GM18526 (cell line): ENCODE results near the gene SH2D4B.

Source experiments
- POLR2A ChIP-seq: IDR thresholded peaks from 3 replicates; pipeline ENCODE4 v1.6.1; 2011; ENCODE audit not compliant: insufficient read length; ENCODE audit errors: extremely low read depth

SH2D4B gene

DNA sequence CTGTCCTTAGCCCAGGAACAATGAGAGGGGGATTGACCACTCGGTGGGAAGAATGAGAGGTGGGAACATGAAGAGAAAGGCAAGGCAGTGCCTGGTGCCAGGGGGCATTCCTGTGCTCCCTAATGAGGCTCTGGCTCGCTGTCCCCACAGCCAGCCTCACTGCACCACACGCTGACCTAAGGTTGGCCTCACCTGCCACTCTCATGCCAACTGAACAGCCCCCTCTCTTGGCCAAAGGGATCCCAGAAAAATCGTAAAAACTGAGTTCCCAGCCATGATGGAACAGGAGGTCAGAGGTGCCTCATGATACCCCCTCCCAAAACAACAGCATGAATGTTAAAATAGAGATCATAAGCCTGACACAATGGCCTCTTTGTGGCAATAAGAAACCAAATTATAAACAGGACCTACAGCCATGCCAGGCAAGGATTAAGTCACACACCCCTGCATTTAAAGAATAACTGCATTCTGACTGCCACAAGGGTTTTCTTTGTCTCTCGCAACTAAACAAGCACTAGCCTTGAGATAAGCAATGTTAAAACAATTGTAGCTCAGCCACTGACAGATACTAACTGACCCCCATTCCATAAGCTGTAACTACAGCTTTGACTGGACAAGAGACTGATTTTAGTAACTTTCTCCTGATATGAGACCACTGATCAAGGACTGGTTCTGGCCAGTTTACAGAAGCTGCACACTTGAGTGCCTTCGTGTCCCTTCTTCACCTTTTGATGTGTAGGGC lies 149.2 kb downstream of the SH2D4B start:
- TF ChIP-seq POLR2A = no peak

GRCh38 chr10:80687476-80687789 lies 149.7 kb downstream of the SH2D4B start:
- no peak for TF ChIP-seq POLR2A

DNA sequence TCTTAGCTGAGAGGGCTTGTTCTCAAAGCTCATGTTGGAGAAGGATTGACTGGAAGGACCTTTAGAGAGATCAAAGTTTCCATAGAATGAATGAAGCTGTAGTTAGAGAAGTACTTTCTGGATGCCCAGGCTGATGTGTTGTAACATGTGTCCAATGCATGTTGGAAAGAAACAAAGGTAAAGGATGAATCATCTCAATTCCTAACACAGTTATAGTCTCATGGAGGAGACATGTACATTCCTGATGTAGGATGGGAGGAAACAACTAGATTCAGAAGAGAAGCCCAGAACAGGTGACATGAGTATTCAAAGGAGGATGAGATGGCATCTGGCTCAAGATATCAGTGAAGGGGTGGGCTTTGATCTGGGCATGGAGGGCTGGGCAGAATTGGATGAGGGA lies 152.7 kb downstream of the SH2D4B start:
- TF ChIP-seq POLR2A = no peak

DNA sequence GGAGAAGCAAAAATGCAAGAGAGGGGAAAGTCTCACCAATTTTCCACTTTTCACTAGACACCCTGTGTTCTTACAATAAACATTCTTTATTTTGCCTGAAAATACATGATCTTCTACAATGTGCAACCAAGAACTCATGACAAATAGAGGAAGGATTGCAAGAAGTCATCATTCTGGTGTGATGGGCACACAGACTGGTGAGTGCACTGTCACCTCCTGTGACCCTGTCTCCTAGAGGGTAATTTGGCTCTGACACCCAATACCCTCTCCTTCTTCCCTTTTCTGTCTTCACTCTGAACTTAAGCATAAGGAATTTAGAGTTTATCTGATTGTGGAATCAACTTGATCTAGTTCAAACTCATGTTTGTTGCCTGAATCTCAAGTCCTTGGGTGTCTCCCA lies 153.7 kb downstream of the SH2D4B start:
- TF ChIP-seq POLR2A = no peak

- no peak for TF ChIP-seq POLR2A
Observed at GRCh38 chr10:80693565-80693964, 155.9 kb downstream of the SH2D4B start.

DNA sequence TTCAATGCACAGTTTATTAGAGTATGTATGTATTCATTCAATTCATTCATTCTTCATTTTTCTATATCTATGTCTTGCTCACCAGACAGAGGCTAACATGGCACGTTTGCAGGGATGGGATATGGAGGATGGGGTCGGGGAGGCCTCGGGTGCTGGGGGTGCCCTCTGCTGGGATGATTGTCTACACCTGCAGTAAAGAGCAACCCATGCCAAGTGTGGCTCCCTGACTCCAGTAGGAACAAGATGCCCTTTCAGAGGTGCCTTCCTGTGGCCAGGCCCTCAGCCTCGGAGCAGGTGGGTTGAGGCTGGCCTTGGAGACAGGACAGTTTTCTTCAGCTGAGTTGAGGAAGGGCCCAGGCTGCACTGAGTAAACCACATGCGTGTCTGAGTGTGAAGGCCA lies 157.2 kb downstream of the SH2D4B start:
- no peak for TF ChIP-seq POLR2A
